Endodermal cell (in vitro differentiated cells): Measurements from ENCODE around the gene NCKIPSD. TPM values are rescaled to one million over a fixed set of nuclear protein-coding genes. Genes with fewer than 3 reads are reported as not detected.
"Not testable (repeated sequence)": the region's sequence is repeated elsewhere in the genome, so short reads cannot be mapped to it uniquely, and the experiment has no call there.

Experiments
- DNase-seq: peaks from one replicate; pipeline ENCODE4 v3.0.0-alpha.2; 2017
- H3K27ac ChIP-seq: 2 replicates; pipeline ENCODE4 v1.5.1; 2013; ENCODE audit warnings: mild to moderate bottlenecking, low read depth, low read length, moderate library complexity
- H3K27me3 ChIP-seq: 2 replicates; pipeline ENCODE4 v1.6.1; 2013; ENCODE audit warnings: mild to moderate bottlenecking, low read length, moderate library complexity; ENCODE audit not compliant: insufficient read depth, control insufficient read depth, poor library complexity, severe bottlenecking
- H3K36me3 ChIP-seq: 2 replicates; pipeline ENCODE4 v1.7.0; 2013; ENCODE audit warnings: mild to moderate bottlenecking, low read length, moderate library complexity; ENCODE audit not compliant: control insufficient read depth, insufficient read depth
- H3K4me1 ChIP-seq: one replicate; pipeline ENCODE4 v1.7.0; 2013; ENCODE audit warnings: low read length; ENCODE audit not compliant: control insufficient read depth, insufficient read depth
- H3K4me3 ChIP-seq: 2 replicates; pipeline ENCODE4 v1.5.1; 2013; ENCODE audit warnings: mild to moderate bottlenecking, low read length, moderate library complexity
- H3K9ac ChIP-seq: 2 replicates; pipeline ENCODE4 v1.6.1; 2013; ENCODE audit warnings: mild to moderate bottlenecking, low read length, moderate library complexity; ENCODE audit not compliant: poor library complexity, severe bottlenecking; ENCODE audit errors: extremely low read depth
- H3K9me3 ChIP-seq: 2 replicates; pipeline ENCODE4 v1.6.1; 2013; ENCODE audit warnings: mild to moderate bottlenecking, low read length, moderate library complexity; ENCODE audit not compliant: control insufficient read depth
- H3K27ac Mint-ChIP-seq: 2 replicates; pipeline ENCODE4 v1.8.0; 2020; ENCODE audit warnings: mixed read lengths
- H3K27me3 Mint-ChIP-seq: 2 replicates; pipeline ENCODE4 v1.8.0; 2021; ENCODE audit warnings: mild to moderate bottlenecking, mixed read lengths; ENCODE audit not compliant: insufficient read depth
- H3K36me3 Mint-ChIP-seq: 2 replicates; pipeline ENCODE4 v1.8.0; 2020; ENCODE audit warnings: low read depth, mixed read lengths
- H3K4me1 Mint-ChIP-seq: 2 replicates; pipeline ENCODE4 v1.8.0; 2020; ENCODE audit warnings: mixed read lengths
- H3K4me3 Mint-ChIP-seq: 2 replicates; pipeline ENCODE4 v1.8.0; 2020; ENCODE audit warnings: mild to moderate bottlenecking, moderate library complexity, mixed read lengths
- H3K9me3 Mint-ChIP-seq: 2 replicates; pipeline ENCODE4 v1.8.0; 2020; ENCODE audit warnings: mild to moderate bottlenecking, mixed read lengths
- WGBS, 2 experiments: methylation state at CpG; one replicate each; pipeline versions ENCODE4 v1.1.5 to v1.1.7; 2013; ENCODE audit warnings: missing lambda C conversion rate in 2 of 2, mixed read lengths in 1 of 2; ENCODE audit not compliant: insufficient coverage in 1 of 2, insufficient read length in 1 of 2; 5-methylcytosine and 5-hydroxymethylcytosine counted together
- long read RNA-seq, 4 experiments: library from polyadenylated mRNA in 2 of 4; library from RNA in 1 of 4; library from capped mRNA in 1 of 4; stranded (forward) in 3 of 4; unstranded in 1 of 4; transcript quantifications; one replicate each; pipeline ENCODE4 v2.0.0, GENCODE V29; 2020 to 2021; ENCODE audit warnings: inconsistent platforms in 1 of 4
- polyA plus RNA-seq, 2 experiments: library from polyadenylated mRNA; stranded (reverse); fragments of 50-300 nt; gene quantifications; one replicate each; pipeline ENCODE4 v1.2.3, GENCODE V29; 2013
- total RNA-seq, 2 donors: library from RNA; stranded (reverse); fragmentation: NEBNext Ultra II Directional in 1 of 2; extraction: Animal tissue kit (Norgen Biotek cat#: 25700) in 1 of 2; gene quantifications; 2 replicates in 1 of 2; 3 replicates in 1 of 2; pipeline ENCODE4 v1.2.1, GENCODE V29; 2021
- TF ChIP-seq, protein P1 (sequence below): fragments of 200-600 bp; sonication (generic); conservative IDR thresholded peaks from 2 replicates; pipeline ENCODE4 v1.5.0; 2021; ENCODE audit warnings: antibody characterized with exemption, mild to moderate bottlenecking

Gene NCKIPSD
- 10 to 100 TPM; 30.9 to 32.5 TPM for total RNA-seq
- polyA plus RNA-seq (2013, experiment 1 of 2) = 30.2 TPM
- polyA plus RNA-seq (2013, experiment 2 of 2) = 26.9 TPM
- long read RNA-seq, experiment 1, partial matches to known transcripts = 3 of 9 reads
- long read RNA-seq, experiment 1, other reads (novel, unspliced or antisense) = 4 of 9 reads
- long read RNA-seq, experiment 2, transcript NCKIPSD-201 (13 exons, 2,989 nt) = minor isoform, 12 of 48 reads
- long read RNA-seq, experiment 2, transcript NCKIPSD-204 (13 exons, 2,925 nt) = major isoform, 13 of 48 reads
- long read RNA-seq, experiment 2, partial matches to known transcripts = 1 of 48 reads
- long read RNA-seq, experiment 2, other reads (novel, unspliced or antisense) = 22 of 48 reads
- long read RNA-seq, experiment 3, transcript NCKIPSD-204 (13 exons, 2,925 nt) = major isoform, 23 of 64 reads
- long read RNA-seq, experiment 3, transcript NCKIPSD-201 (13 exons, 2,989 nt) = minor isoform, 16 of 64 reads
- long read RNA-seq, experiment 3, partial matches to known transcripts = 5 of 64 reads
- long read RNA-seq, experiment 3, other reads (novel, unspliced or antisense) = 20 of 64 reads
- long read RNA-seq, experiment 4, partial matches to known transcripts = 0 of 1 reads
- long read RNA-seq, experiment 4, other reads (novel, unspliced or antisense) = 1 of 1 reads

DNA sequence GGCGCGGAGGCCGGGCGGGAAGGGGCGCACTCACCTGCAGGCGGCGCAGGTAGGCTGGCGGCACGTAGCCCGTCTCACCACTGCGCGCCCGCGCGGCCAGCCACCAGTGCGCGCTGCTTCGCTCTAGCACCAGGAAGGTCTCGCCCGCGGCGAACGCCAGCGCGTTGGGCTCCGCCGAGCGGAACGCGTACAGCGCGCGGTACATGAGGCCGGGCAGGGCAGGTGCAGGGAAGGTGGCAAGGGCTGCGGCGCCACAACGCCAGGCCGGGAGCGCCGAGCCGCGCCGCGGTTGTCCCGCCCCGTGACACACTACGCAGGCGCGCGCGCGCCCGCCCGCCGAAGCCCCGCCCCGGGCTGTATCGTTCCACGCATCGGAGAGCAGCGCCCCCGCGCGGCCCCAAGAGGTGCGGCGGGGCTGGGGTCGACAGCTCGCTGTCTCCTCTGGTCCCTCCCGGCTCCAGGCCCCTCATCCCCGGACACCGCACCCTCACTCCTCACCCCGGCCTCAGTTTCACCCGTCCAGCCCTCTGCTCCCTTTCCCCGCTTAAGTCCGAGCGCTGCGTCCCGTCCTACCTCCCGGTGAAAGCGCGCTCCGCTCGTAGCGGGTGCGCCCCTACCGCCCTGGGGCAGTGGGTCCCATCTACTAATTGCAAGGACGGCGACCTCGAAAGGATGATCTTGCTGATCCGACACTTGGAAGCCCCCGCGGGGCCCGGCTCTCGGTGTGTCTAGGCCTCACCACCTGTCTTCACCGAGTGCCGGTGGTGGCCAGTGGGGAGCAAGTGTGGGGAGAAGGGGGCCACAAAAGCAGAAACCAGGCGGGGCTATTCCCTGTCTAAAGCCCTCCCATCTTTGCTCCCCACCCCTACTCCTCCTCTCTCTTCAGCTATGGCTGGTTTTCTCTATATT lies at the start of gene NCKIPSD:
NCKIPSD (minus strand) TSS at position 313 of the 909 bp plus-strand sequence; CDS start at position 205, 108 bp downstream.
- Mint-ChIP-seq H3K4me3 (peak within 1 kb of the TSS; percentile 70), H3K4me1 (peaks cover 13% of the 10 kb centered on the region), H3K9me3 (no peaks in the 10 kb centered on the region), H3K36me3 (peaks cover 47% of the 10 kb centered on the region), H3K27ac (peak within 1 kb of the TSS; percentile 72), H3K27me3 (no peaks in the 10 kb centered on the region)
- H3K27me3 ChIP-seq = no peaks in the 10 kb centered on the region
- H3K27ac ChIP-seq = peak within 1 kb of the TSS; percentile 50
- TF ChIP-seq, protein P1, sequence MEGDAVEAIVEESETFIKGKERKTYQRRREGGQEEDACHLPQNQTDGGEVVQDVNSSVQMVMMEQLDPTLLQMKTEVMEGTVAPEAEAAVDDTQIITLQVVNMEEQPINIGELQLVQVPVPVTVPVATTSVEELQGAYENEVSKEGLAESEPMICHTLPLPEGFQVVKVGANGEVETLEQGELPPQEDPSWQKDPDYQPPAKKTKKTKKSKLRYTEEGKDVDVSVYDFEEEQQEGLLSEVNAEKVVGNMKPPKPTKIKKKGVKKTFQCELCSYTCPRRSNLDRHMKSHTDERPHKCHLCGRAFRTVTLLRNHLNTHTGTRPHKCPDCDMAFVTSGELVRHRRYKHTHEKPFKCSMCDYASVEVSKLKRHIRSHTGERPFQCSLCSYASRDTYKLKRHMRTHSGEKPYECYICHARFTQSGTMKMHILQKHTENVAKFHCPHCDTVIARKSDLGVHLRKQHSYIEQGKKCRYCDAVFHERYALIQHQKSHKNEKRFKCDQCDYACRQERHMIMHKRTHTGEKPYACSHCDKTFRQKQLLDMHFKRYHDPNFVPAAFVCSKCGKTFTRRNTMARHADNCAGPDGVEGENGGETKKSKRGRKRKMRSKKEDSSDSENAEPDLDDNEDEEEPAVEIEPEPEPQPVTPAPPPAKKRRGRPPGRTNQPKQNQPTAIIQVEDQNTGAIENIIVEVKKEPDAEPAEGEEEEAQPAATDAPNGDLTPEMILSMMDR = peak; percentile 81
- 2 to 3% methylated on average over 40 to 97 of the region's 97 CpGs for WGBS, 2 experiments
- peak; percentile 96 for DNase-seq
- peak within 1 kb of the TSS; percentile 72 for H3K9ac ChIP-seq
- peak within 1 kb of the TSS; percentile 94 for H3K4me3 ChIP-seq
- peaks cover 61% of the 10 kb centered on the region for H3K36me3 ChIP-seq
- H3K4me1 ChIP-seq = peaks cover 9% of the 10 kb centered on the region
- no peaks in the 10 kb centered on the region for H3K9me3 ChIP-seq

DNA sequence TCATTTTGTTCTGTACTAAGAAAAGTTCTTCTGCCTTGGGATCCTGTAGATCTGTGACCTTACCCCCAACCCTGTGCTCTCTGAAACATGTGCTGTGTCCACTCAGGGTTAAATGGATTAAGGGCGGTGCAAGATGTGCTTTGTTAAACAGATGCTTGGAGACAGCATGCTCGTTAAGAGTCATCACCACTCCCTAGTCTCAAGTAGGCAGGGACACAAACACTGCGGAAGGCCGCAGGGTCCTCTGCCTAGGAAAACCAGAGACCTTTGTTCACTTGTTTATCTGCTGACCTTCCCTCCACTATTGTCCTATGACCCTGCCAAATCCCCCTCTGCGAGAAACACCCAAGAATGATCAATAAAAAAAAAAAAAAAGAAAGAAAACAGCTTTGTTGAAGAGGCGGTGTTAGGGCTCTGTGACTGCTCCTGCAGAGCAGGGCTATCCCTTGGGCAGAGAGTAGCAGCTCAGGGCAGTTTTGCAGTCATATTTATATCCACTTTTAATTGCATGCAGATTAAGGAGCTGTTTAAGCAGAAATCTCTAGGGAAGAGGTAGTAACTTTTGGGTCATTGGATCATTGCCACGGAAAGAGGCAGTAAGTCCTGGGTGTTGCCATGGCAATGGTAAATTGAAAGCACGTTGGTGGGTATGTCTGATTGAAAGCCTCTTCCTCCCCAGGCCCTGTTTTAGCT lies 49.5 kb upstream of the NCKIPSD start:
- not testable (repeated sequence) for H3K4me3 Mint-ChIP-seq, H3K4me3 ChIP-seq, H3K36me3 ChIP-seq, DNase-seq, H3K27ac ChIP-seq, H3K4me1 Mint-ChIP-seq, H3K9ac ChIP-seq, H3K4me1 ChIP-seq, H3K27me3 ChIP-seq, H3K36me3 Mint-ChIP-seq, H3K27me3 Mint-ChIP-seq, H3K9me3 ChIP-seq
- H3K27ac Mint-ChIP-seq = peak overlapping the region; percentile 53
- H3K9me3 Mint-ChIP-seq = peaks cover 18% of the 10 kb centered on the region
- 74 to 80% methylated on average over 3 to 5 of the region's 8 CpGs for WGBS, 2 experiments

DNA sequence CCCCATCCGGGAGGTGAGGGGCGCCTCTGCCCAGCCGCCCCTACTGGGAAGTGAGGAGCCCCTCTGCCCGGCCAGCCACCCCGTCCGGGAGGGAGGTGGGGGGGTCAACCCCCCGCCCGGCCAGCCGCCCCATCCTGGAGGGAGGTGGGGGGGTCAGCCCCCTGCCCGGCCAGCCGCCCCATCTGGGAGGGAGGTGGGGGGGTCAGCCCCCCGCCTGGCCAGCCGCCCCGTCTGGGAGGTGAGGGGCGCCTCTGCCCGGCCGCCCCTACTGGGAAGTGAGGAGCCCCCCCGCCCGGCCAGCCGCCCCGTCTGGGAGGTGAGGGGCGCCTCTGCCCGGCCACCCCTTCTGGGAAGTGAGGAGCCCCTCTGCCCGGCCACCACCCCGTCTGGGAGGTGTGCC lies 48.8 kb upstream of the NCKIPSD start:
- H3K4me3 Mint-ChIP-seq, H3K27ac Mint-ChIP-seq, H3K27ac ChIP-seq, H3K4me1 ChIP-seq, DNase-seq, H3K27me3 Mint-ChIP-seq, H3K36me3 Mint-ChIP-seq, H3K9ac ChIP-seq, H3K36me3 ChIP-seq, H3K9me3 ChIP-seq, H3K4me1 Mint-ChIP-seq, H3K4me3 ChIP-seq, H3K27me3 ChIP-seq: not testable (repeated sequence)
- H3K9me3 Mint-ChIP-seq = peaks cover 18% of the 10 kb centered on the region
- 80 to 97% methylated on average over 1 to 19 of the region's 25 CpGs for WGBS, 2 experiments

DNA sequence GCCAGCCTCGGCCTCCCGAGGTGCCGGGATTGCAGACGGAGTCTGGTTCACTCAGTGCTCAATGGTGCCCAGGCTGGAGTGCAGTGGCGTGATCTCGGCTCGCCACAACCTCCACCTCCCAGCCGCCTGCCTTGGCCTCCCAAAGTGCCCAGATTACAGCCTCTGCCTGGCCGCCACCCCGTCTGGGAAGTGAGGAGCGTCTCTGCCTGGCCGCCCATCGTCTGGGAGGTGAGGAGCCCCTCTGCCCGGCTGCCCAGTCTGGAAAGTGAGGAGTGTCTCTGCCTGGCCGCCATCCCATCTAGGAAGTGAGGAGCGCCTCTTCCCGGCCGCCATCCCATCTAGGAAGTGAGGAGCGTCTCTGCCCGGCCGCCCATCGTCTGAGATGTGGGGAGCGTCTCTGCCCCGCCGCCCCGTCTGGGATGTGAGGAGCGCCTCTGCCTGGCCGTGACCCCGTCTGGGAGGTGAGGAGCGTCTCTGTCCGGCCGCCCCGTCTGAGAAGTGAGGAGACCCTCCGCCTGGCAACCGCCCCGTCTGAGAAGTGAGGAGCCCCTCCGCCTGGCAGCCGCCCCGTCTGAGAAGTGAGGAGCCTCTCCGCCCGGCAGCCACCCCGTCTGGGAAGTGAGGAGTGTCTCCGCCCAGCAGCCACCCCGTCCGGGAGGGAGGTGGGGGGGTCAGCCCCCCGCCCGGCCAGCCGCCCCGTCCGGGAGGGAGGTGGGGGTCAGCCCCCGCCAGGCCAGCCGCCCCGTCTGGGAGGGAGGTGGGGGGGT lies 48.2 kb upstream of the NCKIPSD start:
- not testable (repeated sequence) for H3K4me1 ChIP-seq, H3K27ac Mint-ChIP-seq, H3K36me3 ChIP-seq, H3K27ac ChIP-seq, H3K9me3 ChIP-seq, H3K27me3 ChIP-seq, H3K4me1 Mint-ChIP-seq, H3K4me3 ChIP-seq, H3K27me3 Mint-ChIP-seq, DNase-seq, H3K9ac ChIP-seq, H3K4me3 Mint-ChIP-seq, H3K36me3 Mint-ChIP-seq
- H3K9me3 Mint-ChIP-seq = peaks cover 18% of the 10 kb centered on the region
- 98% methylated on average over 13 of the region's 53 CpGs; no CpG with 5 or more reads in 1 of the 2 experiments for WGBS, 2 experiments
